Kasumi-1 (cell line): ENCODE results near the gene KRT26.
A peak's percentile ranks its signal among the peaks of the same experiment; 100 is the strongest.
"Not testable (repeated sequence)": the region's sequence is repeated elsewhere in the genome, so short reads cannot be mapped to it uniquely, and the experiment has no call there.

ENCODE experiments used
- DNase-seq, 2 experiments: peaks; one replicate each; lab custom pipeline; 2025; lab: John Stamatoyannopoulos, UW

KRT26 gene

GRCh38 chr17:40794466-40794865 lies 22.5 kb upstream of the KRT26 start:
- no peak for DNase-seq

DNA sequence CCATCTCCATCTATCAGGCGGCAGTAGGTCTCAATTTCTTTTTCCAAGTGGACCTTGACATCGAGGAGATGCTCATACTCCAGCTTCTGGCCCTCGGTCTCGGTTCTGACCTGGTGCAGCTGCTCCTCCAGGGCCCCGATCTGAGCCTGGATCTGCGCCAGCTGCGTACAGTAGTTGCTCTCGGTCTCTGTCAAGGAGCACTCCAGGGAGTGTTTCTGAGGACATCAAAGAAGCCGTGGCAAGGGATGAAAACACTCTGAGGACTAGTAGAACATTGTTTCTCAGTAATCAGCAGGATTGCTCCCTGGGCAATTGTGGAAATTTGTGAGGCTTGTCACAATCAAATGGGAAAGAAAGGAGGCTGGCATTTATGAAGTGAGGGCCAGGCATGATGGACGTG lies 21.8 kb upstream of the KRT26 start:
- no peak for DNase-seq

DNA sequence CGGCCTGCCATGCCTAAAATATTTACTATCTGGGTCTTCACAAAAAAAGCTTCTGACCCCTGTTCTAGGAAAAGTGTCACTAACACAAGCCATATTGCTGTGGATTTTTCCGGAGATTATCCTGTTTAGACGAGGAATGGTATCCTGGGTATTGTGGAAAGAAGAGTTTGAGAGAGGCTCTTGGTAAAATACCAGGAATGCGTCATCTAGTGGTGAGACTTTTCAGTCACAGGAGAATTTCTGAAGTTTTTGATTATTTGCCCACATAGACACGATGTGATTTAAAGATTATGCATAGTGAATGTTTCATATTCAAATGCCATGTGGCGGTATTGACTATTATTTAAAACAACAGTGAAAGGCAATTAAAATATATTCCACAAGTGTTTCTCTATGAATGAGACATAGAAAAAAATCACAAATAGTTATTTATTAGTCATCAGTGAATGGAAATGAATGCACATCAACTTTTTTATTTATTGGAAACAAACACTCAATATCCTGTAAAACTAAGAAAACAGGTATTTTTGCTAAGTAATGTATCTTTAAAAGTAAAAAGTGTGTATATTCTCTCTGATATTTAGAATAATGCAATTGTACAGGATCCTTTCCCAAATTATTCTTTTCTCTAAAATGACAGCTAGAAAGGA lies 19.9 kb upstream of the KRT26 start:
- peak; percentile 3 to 18 for DNase-seq

DNA sequence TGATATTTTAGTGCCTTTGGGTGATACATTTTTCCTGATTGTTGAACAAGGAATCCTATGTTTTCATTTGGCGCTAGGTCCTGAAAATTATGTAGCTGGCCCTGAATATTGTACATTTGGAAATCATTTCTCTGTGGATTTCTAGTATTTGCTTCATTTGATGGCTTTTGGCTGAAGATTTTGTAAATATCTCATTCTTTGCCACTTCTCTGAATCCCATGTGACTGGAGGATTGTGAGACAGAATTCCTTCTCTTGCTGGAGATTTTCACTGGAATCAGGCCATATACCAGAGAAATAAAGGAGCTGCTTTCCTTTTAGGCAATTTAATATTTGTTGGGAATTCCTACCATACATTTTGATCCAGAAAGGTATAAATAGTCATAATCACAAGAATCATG lies 19.1 kb upstream of the KRT26 start:
- no peak for DNase-seq

- DNase-seq = no peak
Measured at GRCh38 chr17:40782450-40782849, 10.4 kb upstream of the KRT26 start, which contains the start of gene KRT27. TSS of gene KRT27 (minus strand) at chr17:40782550. CDS start at chr17:40782493, 57 bp downstream.

GRCh38 chr17:40779181-40779909 lies 7.3 kb upstream of the KRT26 start:
- DNase-seq = no peak

- DNase-seq = no peak
Measured at GRCh38 chr17:40778461-40778860, 6.5 kb upstream of the KRT26 start.

- no peak for DNase-seq
Measured at GRCh38 chr17:40777971-40778370, 6.0 kb upstream of the KRT26 start.

- DNase-seq = no peak
Measured at GRCh38 chr17:40777459-40777858, 5.5 kb upstream of the KRT26 start.

GRCh38 chr17:40775945-40776344 lies 3.9 kb upstream of the KRT26 start:
- no peak for DNase-seq

GRCh38 chr17:40765657-40766056 lies 6.3 kb downstream of the KRT26 start:
- DNase-seq = no peak

DNA sequence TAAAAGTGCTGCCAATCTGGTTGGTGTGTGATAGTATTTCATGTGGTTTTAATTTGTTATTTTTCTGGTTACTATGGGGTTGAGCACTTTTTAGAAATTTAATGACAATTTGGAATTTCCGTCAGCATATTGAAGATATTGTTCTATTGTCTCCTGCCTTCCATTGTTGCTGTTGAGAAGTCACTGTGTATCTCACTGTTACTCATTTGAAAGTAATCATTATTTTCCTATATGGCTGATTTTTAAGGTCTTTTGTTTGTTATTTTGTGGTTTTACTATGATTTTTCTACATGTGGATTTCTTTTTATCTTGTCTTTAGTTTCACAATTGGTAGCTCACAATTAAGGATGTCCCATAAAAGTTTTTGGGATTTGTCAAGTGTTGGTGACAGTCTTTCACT lies 8.2 kb downstream of the KRT26 start:
- DNase-seq = no peak

- DNase-seq = no peak
Measured at GRCh38 chr17:40760105-40761016, 11.6 kb downstream of the KRT26 start.

DNA sequence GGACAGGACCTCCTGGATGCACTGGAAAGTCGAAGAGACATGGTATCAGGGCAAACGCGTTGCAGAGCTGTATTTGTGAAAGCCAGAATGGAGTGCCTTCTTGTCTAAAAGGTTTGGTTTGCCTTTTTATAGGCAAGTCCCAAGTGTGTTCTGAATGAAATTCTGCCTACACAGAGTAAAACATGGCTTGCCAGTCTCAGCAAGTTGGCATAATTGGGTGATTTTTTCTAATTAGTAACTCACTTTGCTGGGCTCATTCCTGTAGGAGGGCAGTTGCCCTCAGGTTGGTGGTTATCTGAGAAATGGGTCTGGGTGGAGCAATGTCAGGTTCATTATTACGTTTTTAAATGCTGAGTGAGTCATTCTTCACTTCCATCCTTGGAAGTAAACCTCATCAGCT lies 16.8 kb downstream of the KRT26 start, which contains the start of gene KRT25:
Gene KRT25 (minus strand): TSS at position 101 of the 400 bp plus-strand sequence. CDS start 60 bp downstream, at position 41.
- DNase-seq = no peak

GRCh38 chr17:40753804-40754203 lies 18.2 kb downstream of the KRT26 start:
- no peak for DNase-seq

- DNase-seq = no peak
Measured at GRCh38 chr17:40751065-40751464, 20.9 kb downstream of the KRT26 start.

DNA sequence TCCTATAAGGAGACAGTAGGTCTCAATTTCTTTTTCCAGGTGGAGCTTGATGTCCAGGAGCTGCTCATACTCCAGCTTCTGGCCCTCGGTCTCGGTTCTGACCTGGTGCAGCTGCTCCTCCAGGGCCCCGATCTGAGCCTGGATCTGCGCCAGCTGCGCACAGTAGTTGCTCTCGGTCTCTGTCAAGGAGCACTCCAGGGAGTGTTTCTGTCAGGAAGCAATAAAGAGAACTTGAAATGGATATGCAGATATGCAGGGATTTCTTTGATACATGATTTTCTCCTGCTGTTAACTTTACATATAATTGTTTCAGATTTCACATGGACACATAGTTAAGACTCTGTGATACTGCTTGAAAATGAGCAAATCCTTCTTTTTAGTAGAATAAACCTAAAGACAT lies 21.6 kb downstream of the KRT26 start:
- DNase-seq = no peak

DNA sequence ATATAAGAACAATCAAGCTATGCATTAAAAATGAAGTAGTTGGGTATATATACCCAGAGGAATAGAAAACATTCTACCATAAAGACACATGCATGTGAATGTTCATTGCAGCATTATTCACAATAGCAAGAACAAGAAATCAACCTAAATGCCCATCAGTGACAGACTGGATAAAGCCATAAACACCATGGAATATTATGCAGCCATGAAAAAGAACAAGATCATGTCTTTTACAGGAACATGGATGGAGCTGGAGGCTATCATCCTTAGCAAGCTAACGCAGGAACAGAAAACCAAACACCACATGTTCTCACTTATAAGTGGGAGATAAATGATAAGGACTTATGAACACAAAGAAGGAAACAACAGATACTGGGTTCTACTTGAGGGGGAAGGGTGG lies 23.3 kb downstream of the KRT26 start:
- not testable (repeated sequence) for DNase-seq

- DNase-seq = no peak
Measured at GRCh38 chr17:40738553-40738952, 33.4 kb downstream of the KRT26 start.

DNA sequence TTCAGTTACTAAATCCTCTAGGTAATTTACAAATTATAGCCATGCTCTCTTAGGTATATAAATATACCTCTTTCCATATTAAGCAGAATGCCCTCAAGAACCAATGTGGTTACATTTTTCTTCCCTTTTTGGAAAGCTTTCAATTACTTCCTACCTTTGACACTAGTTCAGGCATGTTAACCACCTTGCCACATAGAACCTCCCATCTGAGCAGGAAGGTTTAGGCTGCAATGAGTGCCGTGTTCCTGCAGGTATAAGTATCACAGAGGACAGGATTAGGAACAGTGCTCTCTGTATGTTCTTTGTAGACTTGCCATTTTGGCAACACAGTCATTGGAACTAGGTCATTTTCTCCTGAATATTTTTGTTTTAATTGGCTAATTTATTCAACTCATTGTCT lies 37.0 kb downstream of the KRT26 start:
- DNase-seq = no peak

DNA sequence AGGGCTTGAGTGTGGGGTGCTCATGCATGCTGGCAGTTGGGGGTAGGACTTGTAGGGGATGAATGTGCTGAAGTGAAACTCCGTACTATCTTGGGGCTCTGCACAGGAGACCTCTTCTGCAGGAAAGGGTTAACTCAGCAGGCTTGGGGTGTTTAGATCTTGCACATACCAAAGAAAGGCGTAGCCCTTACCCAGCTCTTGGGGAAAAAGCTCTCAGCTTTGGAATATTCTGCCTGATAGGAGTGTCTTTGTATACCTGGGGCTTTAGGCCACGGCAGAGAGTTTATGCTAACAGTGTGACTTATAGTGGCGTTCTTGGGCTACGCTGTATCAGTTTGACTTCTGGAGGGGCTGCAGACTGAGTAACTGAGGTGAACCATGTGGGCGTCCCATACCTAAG lies 38.0 kb downstream of the KRT26 start:
- DNase-seq = no peak

DNA sequence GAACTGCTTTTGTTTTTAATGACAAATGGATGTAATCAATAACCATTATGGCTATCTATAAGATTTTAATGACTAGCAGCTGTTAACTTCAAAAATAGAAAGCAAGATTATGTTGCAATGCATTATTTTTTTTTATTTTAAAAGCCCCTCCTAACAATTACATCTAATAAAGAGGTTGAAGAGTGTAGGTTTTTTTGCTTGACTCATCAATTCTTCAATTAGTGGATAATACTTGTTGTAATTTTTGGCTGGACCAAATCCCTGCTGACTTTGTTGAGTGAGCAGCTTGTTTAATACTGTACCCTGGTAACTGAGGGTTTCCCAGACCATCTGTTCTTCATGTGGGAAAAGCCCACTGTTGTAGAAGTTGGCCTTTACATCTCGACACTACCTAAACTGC lies 41.0 kb downstream of the KRT26 start:
- DNase-seq = no peak
